GM12801 (cell line): Measurements from ENCODE around the gene TOMM7.

Source experiments
- TF ChIP-seq, protein P1 (sequence below): IDR thresholded peaks from one replicate; pipeline ENCODE4 v1.5.1; 2011; ENCODE audit warnings: control low read depth; ENCODE audit not compliant: insufficient read length; ENCODE audit errors: extremely low read depth

The TOMM7 gene

GRCh38 chr7:22842383-22842941, 19.8 kb upstream of the TOMM7 start:
- TF ChIP-seq, protein P1, sequence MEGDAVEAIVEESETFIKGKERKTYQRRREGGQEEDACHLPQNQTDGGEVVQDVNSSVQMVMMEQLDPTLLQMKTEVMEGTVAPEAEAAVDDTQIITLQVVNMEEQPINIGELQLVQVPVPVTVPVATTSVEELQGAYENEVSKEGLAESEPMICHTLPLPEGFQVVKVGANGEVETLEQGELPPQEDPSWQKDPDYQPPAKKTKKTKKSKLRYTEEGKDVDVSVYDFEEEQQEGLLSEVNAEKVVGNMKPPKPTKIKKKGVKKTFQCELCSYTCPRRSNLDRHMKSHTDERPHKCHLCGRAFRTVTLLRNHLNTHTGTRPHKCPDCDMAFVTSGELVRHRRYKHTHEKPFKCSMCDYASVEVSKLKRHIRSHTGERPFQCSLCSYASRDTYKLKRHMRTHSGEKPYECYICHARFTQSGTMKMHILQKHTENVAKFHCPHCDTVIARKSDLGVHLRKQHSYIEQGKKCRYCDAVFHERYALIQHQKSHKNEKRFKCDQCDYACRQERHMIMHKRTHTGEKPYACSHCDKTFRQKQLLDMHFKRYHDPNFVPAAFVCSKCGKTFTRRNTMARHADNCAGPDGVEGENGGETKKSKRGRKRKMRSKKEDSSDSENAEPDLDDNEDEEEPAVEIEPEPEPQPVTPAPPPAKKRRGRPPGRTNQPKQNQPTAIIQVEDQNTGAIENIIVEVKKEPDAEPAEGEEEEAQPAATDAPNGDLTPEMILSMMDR: no peak

DNA sequence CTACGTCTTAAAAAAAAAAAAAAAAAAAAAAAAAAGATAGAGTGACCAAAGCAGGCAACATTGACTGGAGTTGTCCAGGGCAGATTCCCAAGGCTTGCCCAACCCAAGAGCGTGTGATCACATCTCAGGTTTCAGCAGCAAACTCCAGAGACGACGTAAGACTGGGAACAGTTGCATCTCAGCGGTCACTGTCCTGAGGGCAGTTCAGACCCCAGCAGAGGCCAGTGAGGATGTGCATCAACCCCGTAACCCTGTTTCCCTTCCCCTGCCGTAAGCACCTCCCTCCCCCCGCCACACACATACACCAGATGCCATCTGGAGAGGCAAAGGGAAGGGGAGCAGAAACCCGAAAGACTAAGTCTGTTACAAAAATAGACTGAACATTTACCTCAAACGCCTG, 19.3 kb upstream of the TOMM7 start:
- TF ChIP-seq, protein P1: no peak

DNA sequence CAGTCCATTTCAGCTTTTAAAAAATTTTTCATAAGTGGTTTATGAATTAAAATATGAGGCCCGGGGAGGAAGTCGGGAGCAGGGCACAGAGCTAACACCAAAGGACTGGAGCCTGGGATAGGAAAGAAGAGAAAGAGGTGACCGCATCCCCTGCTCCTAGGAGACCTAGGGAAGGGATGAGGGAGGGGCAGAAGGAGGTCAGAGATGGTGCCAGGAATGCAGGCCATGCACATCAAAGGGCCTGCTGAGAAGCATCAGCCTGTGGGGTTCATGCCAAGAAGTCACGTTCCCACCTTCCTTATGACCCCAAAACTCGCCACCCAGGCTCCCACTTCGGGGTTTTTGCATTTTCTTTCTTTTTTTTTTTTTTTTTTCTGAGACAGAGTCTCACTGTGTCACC, 14.7 kb upstream of the TOMM7 start:
- TF ChIP-seq, protein P1: no peak

GRCh38 chr7:22833957-22834356, 11.3 kb upstream of the TOMM7 start:
- TF ChIP-seq, protein P1: no peak

DNA sequence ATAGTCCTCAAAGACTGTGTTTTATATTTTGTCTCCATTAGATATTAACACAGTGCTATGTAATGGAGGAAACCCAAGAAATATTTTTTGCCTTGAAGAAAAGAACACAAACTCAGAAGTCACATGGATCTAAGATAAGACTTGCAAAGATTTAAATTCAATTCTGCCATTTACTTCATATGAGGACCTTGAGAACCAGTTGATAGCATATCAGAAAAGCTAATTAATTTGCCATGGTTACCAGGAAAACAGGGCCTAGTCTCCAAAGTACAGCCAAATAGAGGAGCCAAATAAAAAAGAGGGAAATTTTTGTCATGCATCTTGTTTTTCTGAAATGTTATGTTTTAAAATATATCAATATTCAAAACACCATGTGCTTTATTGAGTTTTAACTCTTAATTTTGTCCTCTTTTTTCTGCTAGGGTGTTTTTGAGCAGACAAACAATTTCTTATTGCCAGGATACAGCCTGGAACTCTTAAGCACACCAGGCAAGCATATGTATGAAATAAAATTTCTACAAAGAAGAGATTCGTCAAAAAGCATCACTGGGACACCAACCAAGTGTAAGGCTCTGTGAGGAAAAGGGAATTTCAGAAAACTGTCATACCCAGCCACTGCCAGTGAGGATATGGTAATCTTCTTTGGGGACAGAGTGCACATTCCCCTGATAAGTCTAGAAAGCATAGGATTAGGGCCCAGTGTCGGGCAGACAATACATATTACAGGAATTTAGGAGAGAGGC, 10.6 kb upstream of the TOMM7 start:
- TF ChIP-seq, protein P1: no peak

- TF ChIP-seq, protein P1: no peak
These were observed 9.8 kb upstream of the TOMM7 start for GRCh38 chr7:22832401-22832800.

DNA sequence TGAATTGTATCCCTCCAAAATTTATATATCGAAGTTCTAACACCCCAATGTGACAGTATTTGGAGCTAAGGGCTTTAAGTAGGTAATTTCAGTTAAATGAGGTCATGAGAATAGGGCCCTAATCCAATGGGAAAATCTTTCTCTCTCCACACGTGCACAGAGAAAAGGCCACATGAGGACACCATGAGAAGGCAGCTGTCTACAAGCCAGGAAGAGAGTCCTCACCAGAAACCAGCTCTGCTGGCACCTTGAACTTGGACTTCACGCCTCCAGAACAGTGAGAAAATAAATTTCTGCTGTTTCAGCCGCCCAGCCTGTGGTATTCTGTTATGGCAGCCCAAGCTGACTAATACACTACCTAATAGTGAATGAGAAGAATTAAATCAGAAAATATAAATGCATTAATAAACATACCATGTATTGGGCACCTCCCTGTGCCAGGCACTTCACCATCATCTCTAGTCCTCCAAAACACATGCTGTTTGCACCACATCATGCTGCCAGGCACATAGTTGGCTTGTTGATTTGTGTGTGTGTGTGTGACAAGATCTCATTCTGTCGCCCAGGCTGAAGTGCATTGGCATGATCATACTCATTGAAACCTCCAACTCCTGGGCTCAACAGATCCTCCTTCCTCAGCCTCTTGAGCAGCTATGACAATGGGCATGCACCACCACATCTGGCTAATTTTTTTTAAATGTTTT, 9.1 kb upstream of the TOMM7 start:
- TF ChIP-seq, protein P1: no peak
